Endothelial cell (in vitro differentiated cells): ENCODE results near the gene CYREN. TPM values are rescaled to one million over a fixed set of nuclear protein-coding genes. Genes with fewer than 3 reads are reported as not detected.

Experiments used
- DNase-seq: peaks from one replicate; pipeline ENCODE4 v3.0.0; 2021; ENCODE audit warnings: low spot score
- H3K27ac Mint-ChIP-seq: one replicate; pipeline ENCODE4 v1.8.0; 2021; ENCODE audit warnings: mixed read lengths, inconsistent platforms; ENCODE audit not compliant: unreplicated experiment
- H3K27me3 Mint-ChIP-seq: one replicate; pipeline ENCODE4 v1.8.0; 2021; ENCODE audit warnings: mild to moderate bottlenecking, moderate library complexity, mixed read lengths, inconsistent platforms; ENCODE audit not compliant: unreplicated experiment
- H3K36me3 Mint-ChIP-seq: one replicate; pipeline ENCODE4 v1.8.0; 2021; ENCODE audit warnings: mild to moderate bottlenecking, low read depth, mixed read lengths, inconsistent platforms; ENCODE audit not compliant: unreplicated experiment
- H3K4me1 Mint-ChIP-seq: one replicate; pipeline ENCODE4 v1.8.0; 2021; ENCODE audit warnings: mild to moderate bottlenecking, mixed read lengths, inconsistent platforms; ENCODE audit not compliant: unreplicated experiment
- H3K4me3 Mint-ChIP-seq: one replicate; pipeline ENCODE4 v1.8.0; 2021; ENCODE audit warnings: mild to moderate bottlenecking, mixed read lengths, inconsistent platforms; ENCODE audit not compliant: unreplicated experiment
- H3K9me3 Mint-ChIP-seq: one replicate; pipeline ENCODE4 v1.8.0; 2021; ENCODE audit warnings: mixed read lengths, inconsistent platforms; ENCODE audit not compliant: unreplicated experiment
- total RNA-seq: library from RNA; stranded (reverse); fragmentation: NEBNext Ultra II Directional; extraction: Animal tissue kit (Norgen Biotek cat#: 25700); gene quantifications from one replicate; pipeline ENCODE4 v1.2.1, GENCODE V29; 2021; ENCODE audit not compliant: unreplicated experiment
- TF ChIP-seq, protein P1 (sequence below): fragments of 200-600 bp; sonication (generic); IDR thresholded peaks from one replicate; pipeline ENCODE4 v1.5.0; 2021; ENCODE audit warnings: antibody characterized with exemption; ENCODE audit not compliant: unreplicated experiment

CYREN gene
- total RNA-seq, 1 donor from 2014 or later = 38.1 TPM

GRCh38 chr7:135158141-135158655 is 12.3 kb downstream of the CYREN start:
- Mint-ChIP-seq H3K4me1 (peaks cover 28% of the 10 kb centered on the region), H3K27ac (no peak overlapping the region), H3K36me3 (peaks cover 16% of the 10 kb centered on the region), H3K9me3 (peaks cover 11% of the 10 kb centered on the region), H3K4me3 (no peak overlapping the region), H3K27me3 (peaks cover 3% of the 10 kb centered on the region)
- DNase-seq = no peak
- TF ChIP-seq, protein P1, sequence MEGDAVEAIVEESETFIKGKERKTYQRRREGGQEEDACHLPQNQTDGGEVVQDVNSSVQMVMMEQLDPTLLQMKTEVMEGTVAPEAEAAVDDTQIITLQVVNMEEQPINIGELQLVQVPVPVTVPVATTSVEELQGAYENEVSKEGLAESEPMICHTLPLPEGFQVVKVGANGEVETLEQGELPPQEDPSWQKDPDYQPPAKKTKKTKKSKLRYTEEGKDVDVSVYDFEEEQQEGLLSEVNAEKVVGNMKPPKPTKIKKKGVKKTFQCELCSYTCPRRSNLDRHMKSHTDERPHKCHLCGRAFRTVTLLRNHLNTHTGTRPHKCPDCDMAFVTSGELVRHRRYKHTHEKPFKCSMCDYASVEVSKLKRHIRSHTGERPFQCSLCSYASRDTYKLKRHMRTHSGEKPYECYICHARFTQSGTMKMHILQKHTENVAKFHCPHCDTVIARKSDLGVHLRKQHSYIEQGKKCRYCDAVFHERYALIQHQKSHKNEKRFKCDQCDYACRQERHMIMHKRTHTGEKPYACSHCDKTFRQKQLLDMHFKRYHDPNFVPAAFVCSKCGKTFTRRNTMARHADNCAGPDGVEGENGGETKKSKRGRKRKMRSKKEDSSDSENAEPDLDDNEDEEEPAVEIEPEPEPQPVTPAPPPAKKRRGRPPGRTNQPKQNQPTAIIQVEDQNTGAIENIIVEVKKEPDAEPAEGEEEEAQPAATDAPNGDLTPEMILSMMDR = no peak

DNA sequence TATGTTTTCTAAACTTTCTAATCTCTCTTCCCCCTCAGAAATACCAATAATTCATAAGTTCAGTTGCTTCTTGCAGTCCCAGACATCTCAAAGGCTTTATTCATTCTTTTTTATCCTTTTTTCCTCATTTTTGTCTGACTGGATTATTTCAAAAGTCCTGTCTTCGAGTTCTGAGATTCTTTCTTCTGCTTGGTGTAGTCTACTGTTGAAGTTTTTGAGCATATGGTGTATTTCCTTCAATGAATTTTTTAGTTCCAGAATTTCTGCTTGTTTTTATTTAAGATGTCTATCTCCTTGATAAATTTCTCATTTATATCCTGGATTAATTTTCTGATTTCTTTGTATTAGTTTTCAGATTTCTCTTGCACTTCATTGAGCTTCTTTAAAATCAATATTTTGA is 14.2 kb downstream of the CYREN start:
- Mint-ChIP-seq H3K9me3 (peaks cover 5% of the 10 kb centered on the region), H3K27ac (no peak overlapping the region)
- TF ChIP-seq, protein P1 = no peak

DNA sequence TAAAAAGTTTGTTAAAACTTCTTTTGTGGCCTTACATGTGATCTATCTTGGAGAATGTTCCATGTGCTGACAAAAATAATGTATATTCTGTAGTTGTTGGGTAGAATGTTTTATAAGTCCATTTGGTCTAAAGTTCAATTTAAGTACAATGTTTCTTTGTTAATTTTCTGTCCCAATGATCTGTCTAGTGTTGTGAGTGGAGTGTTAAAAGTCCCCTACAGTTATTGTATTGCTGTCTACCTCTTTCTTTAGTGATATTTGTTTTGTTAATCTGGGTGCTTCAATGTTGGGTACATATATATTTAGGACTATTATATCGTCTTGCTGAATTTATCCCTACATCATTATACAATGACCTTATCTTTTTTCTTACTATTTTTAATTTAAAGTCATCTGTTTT is 15.8 kb downstream of the CYREN start:
- Mint-ChIP-seq H3K9me3 (peaks cover 5% of the 10 kb centered on the region), H3K27me3 (peaks cover 6% of the 10 kb centered on the region), H3K4me3 (no peak overlapping the region), H3K27ac (no peak overlapping the region), H3K36me3 (peaks cover 8% of the 10 kb centered on the region), H3K4me1 (peaks cover 8% of the 10 kb centered on the region)
- no peak for DNase-seq
- TF ChIP-seq, protein P1 = no peak

More for the DNA sequence above, 14.2 kb downstream of the CYREN start:
- peaks cover 8% of the 10 kb centered on the region for H3K36me3 Mint-ChIP-seq
- DNase-seq = no peak
- no peak overlapping the region for H3K4me3 Mint-ChIP-seq
- peaks cover 22% of the 10 kb centered on the region for H3K4me1 Mint-ChIP-seq
- H3K27me3 Mint-ChIP-seq = peaks cover 6% of the 10 kb centered on the region

GRCh38 chr7:135152442-135152841 is 18.1 kb downstream of the CYREN start:
- DNase-seq = no peak
- TF ChIP-seq, protein P1 = no peak
- Mint-ChIP-seq H3K9me3 (peaks cover 5% of the 10 kb centered on the region), H3K36me3 (peaks cover 8% of the 10 kb centered on the region), H3K27ac (no peak overlapping the region), H3K4me1 (peaks cover 9% of the 10 kb centered on the region), H3K4me3 (no peak overlapping the region), H3K27me3 (peaks cover 4% of the 10 kb centered on the region)

DNA sequence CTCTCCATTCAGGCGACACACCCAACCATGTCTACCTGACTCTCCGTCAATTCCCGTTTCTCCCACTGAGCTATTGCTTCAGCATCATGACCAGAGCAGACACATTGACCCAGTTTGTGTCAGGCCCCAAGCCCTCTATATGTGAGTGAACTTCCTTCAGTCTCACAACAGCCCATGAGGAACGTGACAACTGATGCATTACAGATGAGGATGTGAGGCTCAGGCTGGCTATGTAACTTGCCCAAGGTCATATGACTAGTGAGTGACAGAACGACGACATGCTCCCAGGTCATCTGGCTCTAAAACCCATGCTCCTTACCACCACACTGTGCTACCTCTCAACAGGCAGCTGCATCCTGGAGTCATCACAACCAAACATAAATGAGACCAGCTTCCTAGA is 19.0 kb downstream of the CYREN start:
- Mint-ChIP-seq H3K4me1 (peaks cover 6% of the 10 kb centered on the region), H3K27ac (no peak overlapping the region)

More for the DNA sequence above, 19.0 kb downstream of the CYREN start:
- no peak for DNase-seq
- Mint-ChIP-seq H3K9me3 (peaks cover 5% of the 10 kb centered on the region), H3K36me3 (peaks cover 3% of the 10 kb centered on the region), H3K4me3 (no peak overlapping the region), H3K27me3 (peaks cover 3% of the 10 kb centered on the region)
- TF ChIP-seq, protein P1 = no peak
